HG02970 (cell line): ENCODE results near the gene SRC.

Experiments
- ATAC-seq: cut with Tn5 transposase; IDR thresholded peaks from one replicate; pipeline ENCODE4 v1.9.1; 2021; ENCODE audit warnings: mild to moderate bottlenecking, moderate library complexity, moderate number of reproducible peaks; ENCODE audit not compliant: unreplicated experiment, low FRiP score

Gene SRC

DNA sequence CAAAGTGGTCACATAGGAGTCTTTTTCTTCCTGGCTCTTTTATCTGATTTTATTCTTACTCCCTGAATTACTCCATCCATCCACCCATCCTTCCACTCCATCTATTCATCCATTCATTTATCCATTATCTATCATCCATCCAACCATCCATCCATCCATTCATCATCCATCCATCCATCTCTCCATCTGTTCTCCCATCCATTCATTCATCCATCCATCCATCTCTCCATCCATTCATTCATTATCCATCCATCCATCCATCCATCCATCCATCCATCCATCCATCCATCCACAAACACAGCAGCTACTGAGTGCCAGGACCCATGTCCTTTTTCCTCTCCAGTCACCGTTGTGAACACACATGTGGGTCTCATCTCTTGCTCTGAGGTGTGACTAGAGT, 96.6 kb downstream of the SRC start:
- no peak for ATAC-seq

DNA sequence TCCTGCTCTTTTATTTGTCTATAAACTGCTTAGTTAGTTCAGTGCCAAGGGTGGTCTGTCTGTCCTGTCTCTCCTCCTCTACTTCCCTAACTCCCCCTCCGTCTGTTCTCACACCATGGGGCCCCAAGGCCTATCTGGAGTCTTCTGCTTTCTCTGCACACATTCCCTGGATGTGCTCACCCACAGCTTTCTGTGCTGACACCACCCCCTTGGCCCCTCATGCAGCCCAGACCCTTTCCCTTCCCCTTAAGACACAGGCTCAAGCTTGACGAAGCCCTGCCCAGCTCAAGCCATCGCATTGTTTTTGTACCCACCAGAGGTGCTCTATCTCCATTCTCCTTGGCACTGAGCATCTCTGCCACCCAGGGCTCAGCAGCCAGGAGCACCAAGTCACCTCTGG, 97.0 kb downstream of the SRC start:
- no peak for ATAC-seq

DNA sequence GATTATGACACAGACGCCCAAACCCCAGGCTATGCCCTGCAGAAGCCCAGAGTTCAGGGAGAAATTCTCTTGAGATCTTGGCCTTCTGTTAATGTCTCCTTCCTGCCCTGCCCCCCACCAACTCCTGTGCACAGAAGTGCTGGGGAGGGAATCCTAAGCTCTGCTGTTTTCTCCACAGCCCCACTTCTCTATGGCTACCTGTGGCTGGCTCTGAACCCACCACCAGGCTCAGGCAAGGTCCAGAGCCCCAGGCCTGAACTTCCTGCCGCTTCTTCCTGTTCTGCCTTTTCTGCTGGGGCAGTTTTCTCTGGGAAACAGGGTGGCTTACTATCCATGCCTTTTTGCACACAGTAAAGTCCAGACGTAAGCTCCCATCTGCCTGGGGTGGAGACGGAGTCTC, 97.7 kb downstream of the SRC start:
- no peak for ATAC-seq

DNA sequence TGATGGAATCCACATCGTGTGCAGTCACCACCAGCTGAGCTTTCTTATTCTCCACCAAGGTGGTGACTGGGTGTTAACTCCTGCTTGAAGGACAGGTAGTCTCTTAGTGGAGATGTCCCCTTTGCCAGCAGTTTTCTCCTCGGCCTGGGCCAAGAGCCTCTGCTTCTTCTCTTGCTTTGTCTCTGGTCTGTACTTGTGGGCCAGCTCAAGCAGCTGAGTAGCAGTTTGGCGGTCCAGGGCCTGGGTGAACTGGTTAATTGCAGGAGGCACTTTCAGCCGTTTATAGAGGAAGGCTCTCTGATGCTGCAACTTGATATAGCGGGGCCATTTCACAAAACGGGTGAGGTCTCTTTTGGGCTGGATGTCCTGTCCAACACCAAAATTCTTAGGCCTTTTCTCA, 99.1 kb downstream of the SRC start:
- no peak for ATAC-seq

DNA sequence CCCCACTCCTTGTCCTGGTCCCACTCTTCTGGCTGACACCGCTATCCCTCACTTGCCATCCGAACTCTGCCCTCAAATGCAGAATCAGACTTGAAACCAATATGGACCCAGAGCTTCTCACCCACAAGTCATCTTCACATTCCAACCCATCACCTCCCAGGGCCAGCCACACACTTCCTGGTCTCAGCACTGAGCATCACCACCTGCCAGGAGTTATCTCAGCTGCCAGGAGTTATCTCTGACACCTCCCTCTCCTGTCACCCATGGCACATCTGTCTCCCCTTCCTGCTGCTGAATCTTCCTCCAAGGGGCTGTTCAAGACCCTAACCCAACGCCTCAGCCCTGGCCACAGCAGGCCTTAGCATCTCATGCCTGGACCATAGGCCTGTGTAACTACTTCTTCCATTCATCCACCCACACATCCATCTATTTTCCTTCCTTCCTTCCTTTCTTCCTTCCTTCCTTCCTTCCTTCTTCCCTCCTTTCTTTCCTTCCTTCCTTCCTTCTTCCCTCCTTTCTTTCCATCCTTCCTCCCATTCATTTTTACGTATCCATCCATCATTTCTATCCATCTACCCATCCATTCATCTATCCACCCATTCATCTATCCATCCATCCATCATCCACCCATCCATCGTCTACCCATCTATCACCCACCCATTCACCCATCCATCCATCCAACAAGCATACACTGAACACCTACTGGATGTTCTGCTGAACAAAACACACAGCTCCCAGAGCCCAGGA, 100.5 kb downstream of the SRC start:
- no peak for ATAC-seq

DNA sequence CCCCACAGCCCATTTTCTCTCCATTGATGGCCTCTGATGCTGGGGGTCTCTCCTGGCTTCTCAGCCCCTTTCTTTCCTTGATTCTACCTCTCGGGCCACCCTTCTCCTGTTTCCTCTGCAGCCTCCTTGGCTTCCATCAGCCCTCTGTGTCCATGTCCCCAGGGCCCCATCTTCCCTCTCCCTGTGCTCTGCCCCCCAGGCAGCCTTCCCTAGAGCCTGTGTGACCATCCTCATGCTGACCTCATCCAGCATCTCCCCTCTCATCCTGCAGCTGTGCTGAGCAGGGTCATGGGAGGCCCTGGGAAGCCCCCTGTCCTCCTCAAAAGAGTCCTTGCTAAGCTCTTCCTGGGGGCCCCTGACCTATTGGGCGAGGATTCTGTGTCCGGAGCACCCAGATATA, 101.7 kb downstream of the SRC start:
- no peak for ATAC-seq

- no peak for ATAC-seq
These were observed 103.3 kb downstream of the SRC start for GRCh38 chr20:37449276-37449675.

GRCh38 chr20:37450344-37450743, 104.4 kb downstream of the SRC start:
- no peak for ATAC-seq

GRCh38 chr20:37451616-37452015, 105.7 kb downstream of the SRC start:
- no peak for ATAC-seq

- ATAC-seq: no peak
These were observed 106.3 kb downstream of the SRC start for GRCh38 chr20:37452236-37452635.

DNA sequence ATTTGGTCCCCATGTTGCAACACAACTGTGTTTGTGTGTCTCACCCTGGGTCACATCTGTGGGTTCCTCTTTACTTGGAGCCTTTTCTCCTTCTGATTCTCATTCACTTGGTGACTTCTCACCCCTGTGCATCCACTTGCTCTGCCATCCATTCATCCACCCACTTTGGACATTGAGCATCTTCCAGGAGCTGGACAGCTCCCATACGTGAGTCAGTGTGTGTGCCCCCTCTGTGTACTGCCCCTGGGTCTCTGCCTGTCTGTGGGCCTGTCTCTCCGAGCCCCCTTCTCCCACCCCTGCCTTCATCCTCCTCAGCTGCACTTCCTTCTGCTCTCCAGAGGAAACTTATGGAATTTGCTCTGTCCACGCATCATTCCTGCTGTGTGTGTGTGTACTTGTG, 107.3 kb downstream of the SRC start:
- no peak for ATAC-seq

- ATAC-seq: no peak
These were observed 107.9 kb downstream of the SRC start for GRCh38 chr20:37453836-37454235.

- ATAC-seq: no peak
These were observed 108.9 kb downstream of the SRC start for GRCh38 chr20:37454636-37455385.
